Caco-2 (cell line): ENCODE results near the gene DCAF5. TPM values are rescaled to one million over a fixed set of nuclear protein-coding genes. Genes with fewer than 3 reads are reported as not detected.

Experiments
- BruUV-seq: library from RNA; stranded (reverse); fragments of 400-500 nt; replicated peaks from 2 replicates; lab custom pipeline; 2021; lab: Mats Ljungman, UMichigan
- CTCF ChIA-PET: fragments of 300-600 bp; sonication (Branson Sonifier 250); formaldehyde crosslinking; loops from one replicate; lab custom pipeline; 2022; ENCODE audit warnings: antibody characterized with exemption; lab: Charles Lee
- POLR2A ChIA-PET: fragments of 300-600 bp; sonication (Branson Sonifier 250); formaldehyde crosslinking; loops from one replicate; lab custom pipeline; 2022; ENCODE audit warnings: antibody characterized with exemption; lab: Charles Lee
- DNase-seq, 2 experiments: peaks; one replicate each; pipeline versions ENCODE4 v3.0.0 to v3.0.0-alpha.2; 2020 to 2022
- H3K27me3 ChIP-seq: replicated peaks from 2 replicates; pipeline ENCODE4 v1.6.0; 2011; ENCODE audit warnings: low read length; ENCODE audit not compliant: control insufficient read depth, insufficient read depth
- H3K36me3 ChIP-seq: 2 replicates; pipeline ENCODE4 v1.5.1; 2011; ENCODE audit warnings: low read length; ENCODE audit not compliant: control insufficient read depth, insufficient read depth
- H3K4me1 ChIP-seq: fragments of 250-450 bp; sonication (Bioruptor Pico); 2 replicates; pipeline ENCODE4 v1.5.1; 2020; ENCODE audit warnings: mild to moderate bottlenecking
- H3K4me3 ChIP-seq: 2 replicates; pipeline ENCODE4 v1.5.1; 2011; ENCODE audit warnings: low read depth, mild to moderate bottlenecking, control low read depth, low read length
- H3K9me3 ChIP-seq: fragments of 250-450 bp; sonication (Bioruptor Pico); 2 replicates; pipeline ENCODE4 v1.5.1; 2020; ENCODE audit warnings: mild to moderate bottlenecking, moderate library complexity
- H3K27ac Mint-ChIP-seq: one replicate; pipeline ENCODE4 v1.8.0; 2022; ENCODE audit warnings: mixed read lengths; ENCODE audit not compliant: unreplicated experiment
- H3K27me3 Mint-ChIP-seq: one replicate; pipeline ENCODE4 v1.8.0; 2022; ENCODE audit warnings: mixed read lengths; ENCODE audit not compliant: insufficient read depth, unreplicated experiment
- H3K36me3 Mint-ChIP-seq: one replicate; pipeline ENCODE4 v1.8.0; 2022; ENCODE audit warnings: mild to moderate bottlenecking, mixed read lengths; ENCODE audit not compliant: insufficient read depth, unreplicated experiment
- H3K4me1 Mint-ChIP-seq: one replicate; pipeline ENCODE4 v1.8.0; 2022; ENCODE audit warnings: low read depth, mixed read lengths; ENCODE audit not compliant: unreplicated experiment
- H3K4me3 Mint-ChIP-seq: one replicate; pipeline ENCODE4 v1.8.0; 2022; ENCODE audit warnings: mild to moderate bottlenecking, moderate library complexity, mixed read lengths; ENCODE audit not compliant: unreplicated experiment
- H3K9me3 Mint-ChIP-seq: one replicate; pipeline ENCODE4 v1.8.0; 2022; ENCODE audit warnings: mixed read lengths; ENCODE audit not compliant: unreplicated experiment
- intact Hi-C: fragments of 100-400 bp; cut with micrococcal nuclease; formaldehyde crosslinking; loops from one replicate; pipeline ENCODE4 v1.10.0; 2022; ENCODE audit not compliant: unreplicated experiment
- total RNA-seq: library from RNA; stranded (reverse); gene quantifications from 2 replicates; pipeline ENCODE4 v1.2.3, GENCODE V29; 2022
- TF ChIP-seq, protein P1 (sequence below), 2 experiments: fragments of 200-600 bp in 1 of 2; IDR thresholded peaks; 1 replicate in 1 of 2; 2 replicates in 1 of 2; pipeline versions ENCODE4 v1.5.1 to v1.8.0; 2011 to 2022; ENCODE audit warnings: antibody characterized with exemption in 1 of 2, control low read depth in 1 of 2, inconsistent platforms in 1 of 2, low read depth in 1 of 2, low read length in 1 of 2, mild to moderate bottlenecking in 1 of 2, moderate library complexity in 1 of 2; ENCODE audit not compliant: insufficient read depth in 1 of 2, severe bottlenecking in 1 of 2, unreplicated experiment in 1 of 2

Gene DCAF5
- total RNA-seq, 1 experiment from 2014 or later, result 34.8 TPM

GRCh38 chr14:69094481-69094880, 58.4 kb downstream of the DCAF5 start:
- TF ChIP-seq, protein P1, sequence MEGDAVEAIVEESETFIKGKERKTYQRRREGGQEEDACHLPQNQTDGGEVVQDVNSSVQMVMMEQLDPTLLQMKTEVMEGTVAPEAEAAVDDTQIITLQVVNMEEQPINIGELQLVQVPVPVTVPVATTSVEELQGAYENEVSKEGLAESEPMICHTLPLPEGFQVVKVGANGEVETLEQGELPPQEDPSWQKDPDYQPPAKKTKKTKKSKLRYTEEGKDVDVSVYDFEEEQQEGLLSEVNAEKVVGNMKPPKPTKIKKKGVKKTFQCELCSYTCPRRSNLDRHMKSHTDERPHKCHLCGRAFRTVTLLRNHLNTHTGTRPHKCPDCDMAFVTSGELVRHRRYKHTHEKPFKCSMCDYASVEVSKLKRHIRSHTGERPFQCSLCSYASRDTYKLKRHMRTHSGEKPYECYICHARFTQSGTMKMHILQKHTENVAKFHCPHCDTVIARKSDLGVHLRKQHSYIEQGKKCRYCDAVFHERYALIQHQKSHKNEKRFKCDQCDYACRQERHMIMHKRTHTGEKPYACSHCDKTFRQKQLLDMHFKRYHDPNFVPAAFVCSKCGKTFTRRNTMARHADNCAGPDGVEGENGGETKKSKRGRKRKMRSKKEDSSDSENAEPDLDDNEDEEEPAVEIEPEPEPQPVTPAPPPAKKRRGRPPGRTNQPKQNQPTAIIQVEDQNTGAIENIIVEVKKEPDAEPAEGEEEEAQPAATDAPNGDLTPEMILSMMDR (IDR thresholded peaks at IDR 0.05; ENCODE audit: insufficient read depth in 1 of 2, low read depth in 1 of 2, low read length in 1 of 2, severe bottlenecking in 1 of 2, unreplicated experiment in 1 of 2), result no peak
- intact Hi-C loops, result loop anchor here (1.0 kb wide), 1 partner anchor 183 kb away; no protein-coding TSS in a partner anchor
- BruUV-seq, result no TSS peak
- Histone ChIP-seq H3K9me3 (no peaks in the 10 kb centered on the region), H3K4me3 (no peak overlapping the region), H3K4me1 (peaks cover 29% of the 10 kb centered on the region), H3K27me3 (no peaks in the 10 kb centered on the region; the same call in 1 of the 2 replicates), H3K36me3 (no peaks in the 10 kb centered on the region; the same call in 1 of the 2 replicates)
- DNase-seq, result no peak
- Mint-ChIP-seq H3K9me3 (no peaks in the 10 kb centered on the region), H3K36me3 (peaks cover 15% of the 10 kb centered on the region), H3K4me3 (no peak overlapping the region), H3K4me1 (peaks cover 19% of the 10 kb centered on the region), H3K27me3 (no peaks in the 10 kb centered on the region), H3K27ac (peak overlapping the region; percentile 38)
- ChIA-PET POLR2A (interaction anchor here (0.6 kb wide), 1 partner anchor 169 kb away, joined by 3 read pairs; no protein-coding TSS in a partner anchor), CTCF (no interaction called here)

GRCh38 chr14:69093631-69094421, 59.1 kb downstream of the DCAF5 start:
- H3K4me1 Mint-ChIP-seq, result peaks cover 13% of the 10 kb centered on the region
- H3K36me3 ChIP-seq, result no peaks in the 10 kb centered on the region; the same call in 1 of the 2 replicates
- H3K4me3 Mint-ChIP-seq, result no peak overlapping the region
- no peaks in the 10 kb centered on the region; the same call in 1 of the 2 replicates for H3K27me3 ChIP-seq
- peaks cover 15% of the 10 kb centered on the region for H3K36me3 Mint-ChIP-seq
- TF ChIP-seq, protein P1 (IDR thresholded peaks at IDR 0.05; ENCODE audit: insufficient read depth in 1 of 2, low read depth in 1 of 2, low read length in 1 of 2, severe bottlenecking in 1 of 2, unreplicated experiment in 1 of 2), result no peak
- intact Hi-C loops, result loop anchor here (1.0 kb wide), 1 partner anchor 183 kb away; no protein-coding TSS in a partner anchor
- no peaks in the 10 kb centered on the region for H3K27me3 Mint-ChIP-seq
- peak; percentile 38 to 41 for DNase-seq
- no peaks in the 10 kb centered on the region for H3K9me3 ChIP-seq
- H3K4me3 ChIP-seq, result no peak overlapping the region
- POLR2A ChIA-PET, result interaction anchor here (0.5 to 0.6 kb wide), 2 partner anchors 49 to 169 kb away, joined by 3 to 9 read pairs; no protein-coding TSS in a partner anchor
- H3K27ac Mint-ChIP-seq, result peak overlapping the region; percentile 38
- no TSS peak for BruUV-seq
- H3K4me1 ChIP-seq, result peaks cover 29% of the 10 kb centered on the region
- CTCF ChIA-PET, result no interaction called here
- H3K9me3 Mint-ChIP-seq, result no peaks in the 10 kb centered on the region

DNA sequence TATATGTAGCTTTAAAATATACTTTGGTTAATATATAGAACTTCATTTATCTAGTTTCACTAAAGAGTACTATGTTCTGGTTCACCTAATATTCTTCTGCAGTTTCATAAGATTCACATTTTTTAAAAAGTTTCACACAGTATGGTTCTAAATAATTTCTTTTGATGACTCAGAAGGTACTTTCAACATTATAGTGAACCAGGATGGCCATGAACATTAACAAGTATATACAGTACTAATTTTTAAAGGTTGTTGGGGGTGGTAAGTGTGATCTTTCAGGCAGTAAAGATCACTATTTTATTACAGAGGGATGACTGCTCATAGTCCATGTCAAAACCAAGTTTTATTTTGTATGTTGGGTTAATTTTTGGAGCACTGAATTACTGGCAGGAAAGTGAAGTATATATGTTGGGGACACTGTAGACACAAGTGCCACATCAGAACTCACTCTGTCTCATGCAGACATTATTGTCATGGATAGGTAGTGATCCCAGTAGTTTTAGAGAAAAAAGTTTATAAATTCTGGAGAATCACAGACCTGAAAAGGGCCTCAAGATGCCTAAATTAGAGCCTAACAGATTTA, 60.0 kb downstream of the DCAF5 start:
- peaks cover 31% of the 10 kb centered on the region for H3K4me1 ChIP-seq
- H3K27me3 ChIP-seq, result no peaks in the 10 kb centered on the region; the same call in 1 of the 2 replicates
- Mint-ChIP-seq H3K9me3 (no peaks in the 10 kb centered on the region), H3K27ac (peak overlapping the region; percentile 17), H3K4me1 (peaks cover 13% of the 10 kb centered on the region), H3K4me3 (no peak overlapping the region), H3K27me3 (no peaks in the 10 kb centered on the region), H3K36me3 (peaks cover 11% of the 10 kb centered on the region)
- H3K4me3 ChIP-seq, result no peak overlapping the region
- no TSS peak for BruUV-seq
- intact Hi-C loops, result no loop called here
- CTCF ChIA-PET, result no interaction called here
- DNase-seq, result no peak
- no peaks in the 10 kb centered on the region for H3K9me3 ChIP-seq
- TF ChIP-seq, protein P1 (IDR thresholded peaks at IDR 0.05; ENCODE audit: insufficient read depth in 1 of 2, low read depth in 1 of 2, low read length in 1 of 2, severe bottlenecking in 1 of 2, unreplicated experiment in 1 of 2), result no peak
- H3K36me3 ChIP-seq, result no peaks in the 10 kb centered on the region; the same call in 1 of the 2 replicates
- POLR2A ChIA-PET, result no interaction called here
